ENCODE results near the gene PHF13. TPM values are rescaled to one million over a fixed set of nuclear protein-coding genes. Genes with fewer than 3 reads are reported as not detected.
"Not testable (repeated sequence)": the region's sequence is repeated elsewhere in the genome, so short reads cannot be mapped to it uniquely, and the experiment has no call there.

PHF13 gene
- total RNA-seq, 1 experiment from 2014 or later: 25.0 TPM

DNA sequence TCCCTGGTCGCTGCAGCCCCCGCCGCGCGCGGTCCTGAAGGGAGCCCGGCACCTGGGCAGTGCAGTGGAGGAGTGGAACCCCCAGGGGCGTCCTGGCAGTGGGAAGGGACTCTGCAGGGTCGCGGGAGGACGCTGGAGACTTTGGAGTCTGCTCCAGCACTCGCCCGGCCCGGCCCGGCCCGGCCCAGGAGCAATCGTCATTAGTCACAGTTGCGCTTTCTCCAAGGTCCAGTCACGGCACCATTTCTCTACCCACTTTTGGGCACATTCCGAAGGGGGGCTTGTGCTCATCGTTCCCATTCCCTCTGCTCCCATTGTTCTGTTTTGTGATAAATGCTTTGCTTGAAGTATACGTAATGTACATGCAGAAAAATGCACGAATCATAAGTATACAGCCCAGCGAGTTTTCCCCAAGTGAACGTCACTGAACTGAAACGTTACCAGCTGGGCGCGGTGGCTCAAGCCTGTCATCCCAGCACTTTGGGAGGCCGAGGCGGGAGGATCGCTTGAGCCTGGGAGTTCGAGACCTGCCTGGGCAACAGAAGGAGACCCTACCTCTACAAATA, 12.1 kb downstream of the PHF13 start:
- peaks cover 56% of the 10 kb centered on the region for H3K36me3 ChIP-seq

DNA sequence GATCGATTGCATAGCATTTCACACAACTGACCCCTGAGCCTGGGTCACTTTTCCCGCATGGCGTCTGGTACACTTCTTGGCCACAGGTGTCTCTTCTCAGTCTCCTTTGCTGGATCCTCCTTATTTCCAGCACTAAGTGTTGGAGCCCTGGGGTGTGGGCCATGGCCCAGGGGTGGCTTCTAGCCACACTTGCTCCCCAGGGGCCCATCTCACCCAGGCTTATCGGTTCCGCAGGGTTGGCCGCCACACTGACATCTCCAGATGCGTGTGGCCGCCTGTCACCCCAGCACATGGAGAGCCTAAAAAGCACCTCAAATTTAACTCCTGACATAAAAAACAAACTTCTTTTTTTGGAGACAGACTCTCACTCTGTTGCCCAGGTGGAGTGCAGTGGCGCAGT, 13.5 kb downstream of the PHF13 start:
- no peak overlapping the region for H3K4me3 ChIP-seq
- peaks cover 54% of the 10 kb centered on the region for H3K36me3 ChIP-seq
- peaks cover 28% of the 10 kb centered on the region for H3K4me1 ChIP-seq
- no peaks in the 10 kb centered on the region for H3K9me3 ChIP-seq (replicated peaks)
- no peaks in the 10 kb centered on the region for H3K27me3 ChIP-seq
- no peak for DNase-seq
- no peak overlapping the region for H3K27ac ChIP-seq

More for the DNA sequence above, 12.1 kb downstream of the PHF13 start:
- Histone ChIP-seq H3K4me3 (peak overlapping the region; percentile 76), H3K27me3 (no peaks in the 10 kb centered on the region), H3K27ac (no peak overlapping the region), H3K4me1 (peaks cover 28% of the 10 kb centered on the region), H3K9me3 (replicated peaks) (no peaks in the 10 kb centered on the region)
- DNase-seq: peak in 1 of 2 experiments; percentile 45

DNA sequence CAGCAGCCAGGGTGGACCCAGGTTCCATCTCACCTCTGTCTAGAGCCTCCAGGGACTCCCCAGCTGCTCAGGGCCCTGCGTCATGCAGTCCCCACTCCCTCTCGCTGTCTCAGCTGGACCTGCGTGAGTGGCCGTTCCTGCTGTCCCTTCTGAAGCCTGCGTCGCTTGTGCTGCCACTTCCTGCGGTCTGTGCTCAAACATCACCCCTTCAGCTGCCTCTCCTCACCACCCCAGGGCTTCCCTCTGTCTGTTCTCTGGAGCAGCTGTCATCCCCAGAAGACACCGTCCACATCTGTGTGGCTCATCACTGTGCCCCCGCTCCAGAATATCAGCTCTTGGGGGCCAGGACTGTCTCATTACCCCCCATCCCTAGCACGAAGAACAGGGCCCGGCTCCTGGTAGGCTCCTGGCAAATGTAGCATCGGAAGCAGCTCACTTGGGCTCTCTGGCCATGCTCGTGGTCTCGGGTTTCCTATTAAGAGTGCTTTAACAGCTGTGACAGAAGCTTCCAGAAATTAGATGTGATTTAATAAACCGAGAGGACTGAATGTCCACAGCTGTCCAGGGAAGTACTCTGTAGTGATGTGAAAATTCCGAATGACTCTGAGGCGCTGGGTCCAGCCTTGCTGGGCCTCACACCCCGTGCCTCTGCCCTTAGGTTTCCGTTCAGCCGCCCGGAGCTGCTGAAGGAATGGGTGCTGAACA, 14.5 kb downstream of the PHF13 start:
- peak; percentile 38 to 65 for DNase-seq
- Histone ChIP-seq H3K9me3 (replicated peaks) (no peaks in the 10 kb centered on the region), H3K27ac (peak overlapping the region; percentile 10; the same call in 1 of the 2 replicates), H3K4me3 (no peak overlapping the region), H3K36me3 (peaks cover 53% of the 10 kb centered on the region), H3K27me3 (no peaks in the 10 kb centered on the region), H3K4me1 (peaks cover 27% of the 10 kb centered on the region)

DNA sequence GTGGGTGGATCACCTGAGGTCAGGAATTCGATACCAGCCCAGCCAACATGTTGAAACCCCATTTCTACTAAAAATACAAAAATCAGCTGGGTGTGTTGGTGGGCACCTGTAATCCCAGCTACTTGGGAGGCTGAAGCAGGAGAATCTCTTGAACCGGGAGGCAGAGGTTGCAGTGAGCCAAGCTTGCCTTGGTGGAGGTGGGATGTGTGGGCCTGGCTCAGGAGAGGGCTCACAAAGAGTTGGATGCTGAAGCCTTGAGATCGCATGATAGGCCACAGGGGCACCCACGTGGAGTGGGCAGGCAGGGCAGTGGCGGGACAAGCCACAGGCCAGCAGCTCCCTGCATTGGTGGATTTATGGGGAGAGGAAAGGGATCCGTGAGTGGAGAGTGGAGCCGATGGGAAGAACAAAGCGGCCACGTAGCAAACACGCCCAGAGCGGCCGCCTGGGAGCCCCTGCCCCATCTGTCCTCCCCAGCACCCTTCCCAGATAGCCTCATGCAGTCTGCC, 15.5 kb downstream of the PHF13 start:
- Histone ChIP-seq H3K36me3 (peaks cover 57% of the 10 kb centered on the region), H3K27me3 (no peaks in the 10 kb centered on the region), H3K27ac (no peak overlapping the region), H3K4me1 (peaks cover 29% of the 10 kb centered on the region), H3K4me3 (no peak overlapping the region), H3K9me3 (replicated peaks) (no peaks in the 10 kb centered on the region)
- DNase-seq: no peak

DNA sequence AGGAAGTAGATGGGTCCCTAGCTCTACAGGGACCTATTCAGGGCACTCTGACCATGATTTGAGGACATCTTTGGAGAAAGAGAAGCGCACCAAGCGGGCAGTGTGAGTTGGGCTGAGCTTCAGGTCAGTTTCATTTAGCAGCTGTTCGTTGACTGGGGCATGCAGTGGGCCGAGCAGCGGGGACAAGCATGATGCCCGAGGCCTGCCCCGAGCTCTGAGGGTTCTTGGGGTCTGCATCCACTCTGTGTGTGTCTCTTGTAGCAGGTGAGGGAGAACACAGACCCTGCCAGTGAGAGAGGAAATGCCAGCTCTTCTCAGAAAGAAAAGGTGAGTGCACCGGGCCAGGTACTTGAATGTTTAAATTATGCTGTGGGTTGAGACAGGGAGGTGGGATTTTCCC, 16.5 kb downstream of the PHF13 start:
- no peak for DNase-seq
- Histone ChIP-seq H3K4me3 (no peak overlapping the region), H3K36me3 (peaks cover 60% of the 10 kb centered on the region), H3K4me1 (peaks cover 36% of the 10 kb centered on the region), H3K27me3 (no peaks in the 10 kb centered on the region), H3K27ac (no peak overlapping the region), H3K9me3 (replicated peaks) (no peaks in the 10 kb centered on the region)

DNA sequence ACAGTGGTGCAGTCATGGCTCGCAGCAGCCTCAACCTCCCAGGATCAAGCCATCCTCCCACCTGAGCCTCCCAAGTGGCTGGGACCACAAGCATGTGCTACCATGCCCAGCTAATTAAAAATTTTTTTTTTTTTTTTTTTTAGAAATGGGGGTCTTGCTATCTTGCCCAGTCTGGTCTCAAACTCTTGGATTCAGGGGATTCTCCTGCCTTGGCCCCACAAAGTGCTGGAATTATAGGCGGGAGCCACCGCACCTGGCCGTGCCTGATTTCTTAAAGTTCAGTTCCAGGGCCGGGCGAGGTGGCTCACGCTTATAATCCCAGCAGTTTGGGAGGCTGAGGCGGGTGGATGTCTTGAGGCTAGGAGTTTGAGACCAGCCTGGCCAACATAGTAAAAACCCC, 17.5 kb downstream of the PHF13 start:
- no peaks in the 10 kb centered on the region for H3K27me3 ChIP-seq
- no peak for DNase-seq
- peaks cover 39% of the 10 kb centered on the region for H3K4me1 ChIP-seq
- no peak overlapping the region for H3K4me3 ChIP-seq
- peaks cover 71% of the 10 kb centered on the region for H3K36me3 ChIP-seq
- no peak overlapping the region for H3K27ac ChIP-seq
- no peaks in the 10 kb centered on the region for H3K9me3 ChIP-seq (replicated peaks)

DNA sequence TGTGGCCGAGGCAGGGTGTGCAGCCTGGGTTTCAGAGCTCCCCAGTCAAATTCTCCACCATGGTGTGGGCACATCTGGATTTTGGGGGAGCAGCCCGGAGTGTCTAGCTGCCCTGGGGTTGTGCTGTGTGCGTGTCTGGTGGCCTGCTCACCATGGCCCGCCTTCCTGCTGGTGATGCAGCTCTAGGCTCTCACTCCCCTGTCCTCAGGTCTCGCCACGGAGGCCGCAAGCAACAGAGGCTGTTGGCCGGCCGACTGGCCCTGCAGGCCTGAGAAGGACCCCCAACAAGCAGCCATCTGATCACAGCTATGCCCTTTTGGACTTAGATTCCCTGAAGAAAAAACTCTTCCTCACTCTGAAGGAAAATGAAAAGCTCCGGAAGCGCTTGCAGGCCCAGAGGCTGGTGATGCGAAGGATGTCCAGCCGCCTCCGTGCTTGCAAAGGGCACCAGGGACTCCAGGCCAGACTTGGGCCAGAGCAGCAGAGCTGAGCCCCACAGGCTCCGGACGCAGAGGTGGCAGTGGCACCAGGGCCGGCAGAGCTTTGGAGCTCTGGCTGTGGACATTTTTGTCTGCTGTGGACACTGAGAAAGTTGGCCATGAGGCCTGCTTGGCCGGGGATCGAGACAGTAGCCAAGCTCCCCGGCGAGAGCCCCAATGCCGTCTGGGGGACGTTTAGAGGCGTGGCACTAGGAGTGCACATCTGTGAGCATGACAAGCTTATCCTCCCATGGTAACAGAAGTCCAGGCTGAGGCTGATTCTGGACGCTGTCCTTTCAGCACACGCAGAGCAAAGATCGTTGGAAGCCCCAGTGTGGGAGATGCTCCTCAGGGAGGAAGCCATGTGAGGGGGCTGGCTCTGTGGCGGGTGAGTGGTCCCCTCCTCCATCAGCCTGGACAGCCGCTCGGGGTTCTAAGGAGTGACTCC, 19.3 kb downstream of the PHF13 start:
- peaks cover 77% of the 10 kb centered on the region for H3K36me3 ChIP-seq
- no peak overlapping the region for H3K4me3 ChIP-seq
- no peak for DNase-seq
- no peaks in the 10 kb centered on the region for H3K9me3 ChIP-seq (replicated peaks)
- H3K4me1 ChIP-seq: peaks cover 43% of the 10 kb centered on the region
- no peaks in the 10 kb centered on the region for H3K27me3 ChIP-seq
- H3K27ac ChIP-seq: no peak overlapping the region

DNA sequence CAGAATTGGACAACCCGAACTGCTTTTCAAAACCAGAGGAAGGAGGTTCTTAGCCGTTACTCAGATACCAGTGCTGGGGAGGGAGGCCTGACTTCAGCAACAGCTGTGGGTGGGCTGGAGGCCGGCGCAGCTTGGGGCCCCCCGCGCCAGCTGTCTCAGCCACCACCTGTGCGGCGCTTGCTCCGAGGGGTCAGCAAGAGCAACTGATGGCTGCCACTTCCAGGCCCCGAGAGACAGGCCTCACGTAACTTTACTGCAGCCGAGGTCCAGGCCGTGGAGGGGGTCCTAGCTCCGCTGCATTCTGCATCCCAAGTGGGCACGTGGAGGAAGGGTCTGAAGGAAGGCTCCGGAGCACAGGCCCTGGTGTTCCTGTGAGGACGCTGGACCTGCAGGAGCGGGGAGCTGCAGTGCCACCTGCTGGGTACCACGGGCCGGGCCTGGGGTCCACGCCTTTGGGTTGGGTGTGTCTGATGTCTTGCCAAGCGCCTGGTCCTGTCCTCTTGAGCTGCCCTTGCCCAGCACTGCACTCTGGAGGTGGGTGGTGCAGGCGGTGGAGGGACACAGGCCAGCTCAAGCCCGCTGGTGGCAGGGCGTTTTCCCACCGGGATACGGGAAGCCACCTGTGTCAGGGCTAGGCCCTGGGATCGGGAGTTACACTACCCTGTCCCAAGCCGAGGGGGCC, 21.0 kb downstream of the PHF13 start:
- H3K4me3 ChIP-seq: no peak overlapping the region
- peaks cover 38% of the 10 kb centered on the region for H3K4me1 ChIP-seq
- no peaks in the 10 kb centered on the region for H3K9me3 ChIP-seq (replicated peaks)
- no peaks in the 10 kb centered on the region for H3K27me3 ChIP-seq
- peak overlapping the region; percentile 35 for H3K27ac ChIP-seq
- peaks cover 78% of the 10 kb centered on the region for H3K36me3 ChIP-seq
- DNase-seq: peak; percentile 91

DNA sequence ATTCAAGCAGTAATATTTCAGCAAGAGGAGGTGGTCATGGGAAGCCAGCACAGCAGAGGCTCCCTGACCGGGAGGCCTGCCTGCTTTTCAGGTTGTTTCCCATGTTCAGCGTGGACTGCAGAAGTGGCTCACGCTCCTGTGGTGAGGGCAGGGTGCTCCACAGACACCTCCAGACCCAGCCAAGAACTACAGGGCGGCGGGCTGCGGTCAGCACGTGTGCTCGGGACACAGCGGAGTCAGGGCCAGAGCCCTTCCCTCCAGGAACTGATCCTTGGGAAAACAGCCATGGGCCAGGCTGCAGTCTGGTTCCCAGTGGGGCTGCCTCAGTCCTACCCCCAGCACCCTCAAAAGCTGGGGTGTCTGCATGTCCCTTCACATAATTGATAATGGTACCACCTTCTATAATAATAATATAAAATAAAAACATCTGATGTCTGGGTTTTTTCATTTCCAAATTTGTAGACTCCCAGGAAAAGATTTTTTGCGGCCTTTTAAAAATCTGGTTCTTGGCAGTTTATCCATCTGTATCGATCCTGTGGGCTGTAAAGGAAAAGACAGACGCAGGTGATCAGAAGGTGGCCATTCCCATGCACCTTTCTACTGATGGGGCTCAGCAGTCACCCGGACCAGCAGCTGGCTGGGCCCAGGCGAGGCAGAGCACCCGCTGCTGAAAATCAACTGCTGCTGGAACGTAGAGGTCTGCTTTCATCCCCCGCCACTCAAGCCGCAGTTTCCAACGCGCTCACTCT, 21.8 kb downstream of the PHF13 start:
- Histone ChIP-seq H3K27ac (no peak overlapping the region), H3K4me1 (peaks cover 38% of the 10 kb centered on the region), H3K9me3 (replicated peaks) (no peaks in the 10 kb centered on the region), H3K4me3 (no peak overlapping the region), H3K36me3 (peaks cover 77% of the 10 kb centered on the region), H3K27me3 (no peaks in the 10 kb centered on the region)
- DNase-seq: no peak

DNA sequence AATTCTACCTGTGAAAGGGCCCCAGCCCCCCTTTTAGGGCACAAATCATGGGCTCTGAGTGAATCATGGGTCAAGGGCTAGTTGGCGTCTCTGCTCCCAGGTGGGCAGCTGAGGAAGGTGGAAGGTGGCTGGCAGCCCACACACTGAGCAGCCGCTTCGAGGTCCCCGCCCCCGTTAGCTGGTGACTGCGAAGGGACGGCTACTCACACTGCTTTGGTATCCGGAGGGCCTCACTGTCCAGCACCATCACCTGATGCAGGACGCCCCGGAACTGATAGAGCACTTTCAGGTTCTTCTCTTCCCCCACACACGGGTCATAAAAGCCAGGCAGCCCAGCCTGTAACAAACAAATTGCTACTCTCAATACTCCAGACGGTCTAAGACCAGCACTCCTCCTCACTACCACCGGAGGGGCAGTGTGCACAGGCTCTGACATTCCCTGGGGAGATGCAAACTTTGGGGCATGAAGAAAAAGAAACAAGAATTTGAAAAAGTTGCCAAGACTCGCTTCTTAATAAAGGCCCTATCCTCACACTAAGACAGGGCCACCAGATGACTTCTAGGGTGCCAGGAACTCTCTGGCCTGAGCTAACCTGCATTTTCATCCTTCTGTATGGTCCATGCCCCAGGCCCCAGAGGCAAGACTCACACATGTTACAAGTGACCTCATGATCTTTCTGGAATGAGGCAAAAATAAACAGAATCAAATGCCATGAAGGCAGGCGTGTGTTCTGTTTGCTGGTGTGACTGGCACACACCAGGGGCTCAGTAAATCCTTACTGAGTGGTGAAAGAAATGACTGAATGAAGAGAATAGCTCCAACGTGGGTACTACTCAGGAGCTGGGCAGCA, 22.6 kb downstream of the PHF13 start:
- peaks cover 79% of the 10 kb centered on the region for H3K36me3 ChIP-seq
- DNase-seq: no peak

DNA sequence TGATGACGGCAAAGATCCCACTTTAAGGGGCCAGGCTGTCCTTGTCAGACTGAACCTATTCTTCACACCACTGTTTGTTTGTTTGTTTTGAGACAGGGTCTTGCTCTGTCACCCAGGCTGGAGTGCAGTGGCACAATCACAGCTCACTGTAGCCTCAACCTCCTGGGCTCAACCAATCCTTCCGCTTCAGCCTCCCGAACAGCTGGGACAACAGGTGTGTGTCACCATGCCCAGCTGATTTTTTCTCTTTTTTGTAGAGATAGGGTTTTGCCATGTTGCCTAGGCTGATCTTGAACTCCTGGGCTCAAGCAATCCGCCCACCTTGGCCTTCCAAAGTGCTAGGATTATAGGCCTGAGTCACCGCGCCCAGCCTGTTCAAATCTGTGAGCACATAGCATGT, 23.2 kb downstream of the PHF13 start:
- Histone ChIP-seq H3K36me3 (peaks cover 80% of the 10 kb centered on the region), H3K4me1 (peaks cover 38% of the 10 kb centered on the region)
- H3K27ac ChIP-seq; H3K4me3 ChIP-seq; H3K27me3 ChIP-seq; H3K9me3 ChIP-seq (replicated peaks): not testable (repeated sequence)
- DNase-seq: peak in 1 of 2 experiments; percentile 43

More for the DNA sequence above, 22.6 kb downstream of the PHF13 start:
- no peak overlapping the region for H3K4me3 ChIP-seq
- H3K4me1 ChIP-seq: peaks cover 38% of the 10 kb centered on the region
- H3K9me3 ChIP-seq (replicated peaks): no peaks in the 10 kb centered on the region
- H3K27me3 ChIP-seq: no peaks in the 10 kb centered on the region
- no peak overlapping the region for H3K27ac ChIP-seq

DNA sequence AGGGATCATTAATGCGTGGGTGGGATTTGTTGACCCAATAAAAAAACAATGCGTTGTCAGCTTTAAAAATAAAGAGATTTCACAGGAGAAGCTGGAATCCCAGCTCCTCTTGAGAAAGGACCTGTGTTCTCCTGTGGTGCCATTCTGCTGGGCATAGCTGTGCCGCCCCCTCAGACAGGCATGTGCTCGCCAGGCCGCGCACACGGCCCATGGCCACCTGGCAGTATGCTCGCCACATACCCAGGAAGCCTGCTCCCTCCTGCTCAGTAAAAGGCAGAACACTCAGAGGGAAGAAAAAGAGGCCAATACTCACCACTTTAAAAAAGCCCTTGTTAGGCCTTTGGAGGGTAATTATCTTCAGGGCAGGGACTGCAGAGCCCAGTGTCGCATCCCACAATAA, 24.2 kb downstream of the PHF13 start:
- Histone ChIP-seq H3K27me3 (no peaks in the 10 kb centered on the region), H3K4me1 (peaks cover 38% of the 10 kb centered on the region), H3K27ac (no peak overlapping the region), H3K9me3 (replicated peaks) (no peaks in the 10 kb centered on the region), H3K36me3 (peaks cover 74% of the 10 kb centered on the region), H3K4me3 (no peak overlapping the region)
- no peak for DNase-seq

DNA sequence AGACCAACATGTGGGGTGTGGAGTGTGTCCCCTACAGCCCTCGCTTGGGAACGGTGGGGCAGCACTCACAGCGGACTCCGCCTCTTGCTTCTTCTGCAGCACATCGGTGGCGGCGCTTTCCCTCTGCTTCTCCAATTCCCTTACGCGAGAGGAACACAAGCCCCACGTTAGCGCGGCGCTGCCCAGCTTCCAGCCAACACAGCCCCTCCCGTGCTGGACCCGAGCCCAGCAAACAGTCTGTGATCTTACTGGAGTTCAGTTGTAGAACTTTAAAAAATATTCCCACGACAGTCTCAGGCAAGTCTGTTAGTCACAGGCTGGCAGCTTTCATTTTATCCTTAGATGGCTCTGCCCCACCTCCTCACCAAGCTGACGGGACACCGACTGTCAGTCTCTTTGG, 24.7 kb downstream of the PHF13 start:
- no peak overlapping the region for H3K27ac ChIP-seq

More for the DNA sequence above, 24.7 kb downstream of the PHF13 start:
- no peaks in the 10 kb centered on the region for H3K9me3 ChIP-seq (replicated peaks)
- peaks cover 69% of the 10 kb centered on the region for H3K36me3 ChIP-seq
- no peak for DNase-seq
- no peaks in the 10 kb centered on the region for H3K27me3 ChIP-seq
- peaks cover 35% of the 10 kb centered on the region for H3K4me1 ChIP-seq
- no peak overlapping the region for H3K4me3 ChIP-seq
